GM18502 (cell line): Measurements from ENCODE around the gene ADGRD1.
A peak's percentile ranks its signal among the peaks of the same experiment; 100 is the strongest.

Source experiments
- ATAC-seq: cut with Tn5 transposase; IDR thresholded peaks from one replicate; pipeline ENCODE4 v1.9.1; 2021; ENCODE audit warnings: mild to moderate bottlenecking; ENCODE audit not compliant: unreplicated experiment, poor library complexity

Gene ADGRD1

DNA sequence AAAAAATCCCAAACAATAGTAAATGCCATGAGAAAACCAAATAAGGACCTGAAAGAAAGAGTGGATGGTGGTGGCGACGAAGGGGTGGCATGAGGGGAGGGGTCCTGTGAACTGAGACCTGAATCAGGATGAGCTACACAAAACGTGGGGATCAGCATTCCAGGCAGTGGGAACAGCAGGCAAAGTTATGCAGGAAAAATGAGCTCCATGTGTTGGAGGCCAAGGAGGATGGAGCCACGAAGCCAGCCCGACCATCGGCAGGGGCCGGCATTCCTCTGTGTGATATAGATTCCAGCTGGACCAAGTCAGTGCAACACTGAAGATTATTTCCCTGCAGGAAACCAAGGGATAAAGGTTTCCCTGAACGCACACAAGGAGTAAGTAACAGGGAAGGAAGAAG is 7.1 kb downstream of the ADGRD1 start:
- no peak for ATAC-seq

DNA sequence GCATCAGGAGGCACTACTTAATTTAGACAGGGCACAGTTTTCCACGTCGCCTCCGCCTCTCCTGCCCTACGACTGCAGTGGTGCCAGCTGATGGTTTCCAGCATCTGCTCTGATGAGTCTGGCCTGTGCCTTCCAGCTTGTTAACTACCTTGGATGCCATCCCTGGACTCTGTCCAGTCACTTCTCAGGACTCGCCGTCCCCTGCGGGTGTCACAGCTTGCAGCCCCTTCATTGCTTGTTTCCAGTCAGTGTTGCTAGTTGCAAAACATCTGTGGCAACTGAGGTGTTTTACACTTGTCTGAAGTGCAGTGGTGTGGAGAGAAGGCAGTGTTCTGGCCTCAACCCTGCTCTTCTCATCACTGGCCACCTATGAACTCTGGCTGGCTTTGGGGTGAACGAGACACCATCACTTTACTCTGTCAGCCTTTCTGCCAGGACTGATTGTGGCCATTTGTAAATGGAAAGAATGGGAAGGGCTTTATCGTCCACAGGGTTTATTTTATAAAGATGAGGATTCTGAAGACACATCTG is 8.3 kb downstream of the ADGRD1 start:
- no peak for ATAC-seq

DNA sequence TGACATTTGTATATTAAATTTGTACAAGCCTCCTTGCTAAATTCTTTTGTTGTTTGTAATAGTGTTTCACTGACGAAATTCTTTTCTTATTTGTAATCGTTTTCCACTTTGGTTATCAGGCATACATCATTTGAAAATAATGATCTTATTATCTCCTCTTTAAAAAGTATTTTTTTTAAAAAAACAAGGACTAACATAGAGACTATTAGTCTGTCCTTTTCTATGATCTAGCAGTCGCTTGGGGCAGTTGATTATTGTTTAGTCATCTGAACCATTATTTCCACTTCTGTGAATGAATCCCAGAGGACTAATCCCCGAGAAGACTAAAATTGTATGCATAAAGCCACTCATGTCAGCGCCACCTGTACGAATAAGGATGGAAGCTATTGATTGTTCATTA is 11.5 kb downstream of the ADGRD1 start:
- ATAC-seq: no peak

DNA sequence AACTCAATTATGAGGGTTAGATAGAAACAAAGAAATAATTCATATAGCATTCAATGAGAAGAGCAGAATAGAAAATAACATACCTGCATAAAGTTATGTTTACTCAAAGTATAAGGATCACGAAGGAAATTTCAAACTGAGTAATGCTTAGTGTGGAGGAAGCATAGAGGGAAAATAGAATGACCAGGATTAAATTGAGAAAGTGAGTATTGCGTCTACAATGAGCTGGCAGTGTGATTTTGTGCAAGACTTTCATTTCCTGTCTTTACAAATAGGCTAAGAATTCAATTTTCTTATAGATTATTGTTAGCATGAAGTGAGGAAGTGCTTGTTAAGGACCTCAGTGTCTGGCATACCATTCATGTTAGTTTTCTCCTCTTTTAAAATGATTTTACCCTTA is 12.0 kb downstream of the ADGRD1 start:
- ATAC-seq: no peak

DNA sequence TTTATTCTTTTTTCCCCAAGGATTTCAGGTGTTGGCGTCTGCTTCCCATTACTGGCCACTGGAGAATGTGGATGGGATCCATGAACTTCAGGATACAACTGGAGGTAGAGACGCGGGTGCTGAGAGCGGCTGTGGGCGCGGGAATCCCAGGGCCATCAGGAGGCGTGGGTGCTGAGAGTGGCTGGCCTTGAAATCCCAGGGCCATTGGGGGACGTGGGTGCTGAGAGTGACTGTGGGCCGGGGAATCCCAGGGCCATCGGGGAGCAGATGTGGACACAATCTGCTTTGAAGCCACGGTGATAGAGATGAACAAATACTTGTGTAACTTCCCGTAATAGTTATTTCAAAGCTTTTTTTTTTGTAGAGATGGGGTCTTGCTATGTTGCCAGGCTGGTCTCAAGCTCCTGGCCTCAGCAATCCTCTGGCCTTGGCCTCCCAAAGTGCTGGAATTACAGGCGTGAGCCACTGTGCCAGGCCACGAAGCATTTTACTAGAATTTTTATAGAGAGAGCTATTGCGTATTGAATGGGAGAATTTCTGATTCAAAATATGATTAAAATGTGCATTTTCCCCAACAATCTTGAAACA is 12.8 kb downstream of the ADGRD1 start:
- ATAC-seq: no peak

DNA sequence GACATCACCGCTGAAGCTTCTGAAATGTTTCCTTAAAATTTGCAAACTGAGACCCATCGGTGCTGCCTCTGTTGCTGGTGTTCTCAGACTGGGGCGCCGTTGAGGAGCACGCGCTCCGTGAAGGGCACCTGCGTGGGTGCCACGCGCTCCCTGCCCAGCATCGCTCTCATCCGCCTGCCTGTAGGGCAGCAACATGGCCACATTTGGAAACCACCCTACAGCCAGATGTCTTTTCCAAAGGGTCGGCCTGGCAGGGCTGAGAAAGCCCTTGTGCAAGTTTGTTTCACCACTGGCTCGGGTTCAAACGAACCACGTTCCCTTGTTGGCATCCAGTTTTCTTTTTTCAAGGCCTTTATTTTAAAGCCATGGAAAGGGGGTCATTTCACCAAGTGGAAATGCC is 13.9 kb downstream of the ADGRD1 start:
- ATAC-seq: no peak

DNA sequence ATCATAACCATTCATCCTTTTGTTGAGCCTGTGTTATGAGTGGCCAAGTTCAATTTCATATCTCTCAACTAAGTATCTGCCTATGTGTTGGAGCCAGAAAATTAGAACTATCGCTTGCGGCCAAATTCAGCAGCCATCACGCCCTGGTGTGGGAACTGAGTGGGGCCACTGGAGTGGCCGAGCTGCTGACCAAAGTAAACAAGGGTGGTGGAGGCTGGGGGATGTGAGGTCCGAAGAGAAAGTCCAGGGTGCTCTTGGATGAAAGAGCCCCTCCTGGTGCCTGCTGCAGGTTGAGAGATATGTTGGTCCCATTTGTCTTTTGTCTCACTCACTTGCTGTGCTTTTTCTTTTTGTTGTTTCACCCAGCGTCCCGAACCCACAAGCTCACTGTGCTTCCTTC is 14.9 kb downstream of the ADGRD1 start:
- no peak for ATAC-seq

DNA sequence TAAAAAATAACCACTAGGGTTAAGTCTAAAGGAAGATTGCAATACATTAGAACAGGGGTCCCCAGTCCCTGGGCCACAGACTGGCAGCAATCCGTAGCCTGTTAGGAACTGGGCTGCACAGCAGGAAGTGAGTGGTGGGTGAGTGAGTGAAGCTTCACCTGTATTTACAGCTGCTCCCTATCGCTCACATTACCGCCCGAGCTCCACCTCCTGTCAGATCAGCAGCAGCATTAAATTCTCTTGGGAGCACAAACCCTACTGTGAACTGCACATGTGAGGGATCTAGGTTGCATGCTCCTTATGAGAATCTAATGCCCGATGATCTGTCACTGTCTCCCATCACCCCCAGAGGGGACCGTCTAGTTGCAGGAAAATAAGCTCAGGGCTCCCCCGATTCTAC is 15.5 kb downstream of the ADGRD1 start:
- no peak for ATAC-seq

DNA sequence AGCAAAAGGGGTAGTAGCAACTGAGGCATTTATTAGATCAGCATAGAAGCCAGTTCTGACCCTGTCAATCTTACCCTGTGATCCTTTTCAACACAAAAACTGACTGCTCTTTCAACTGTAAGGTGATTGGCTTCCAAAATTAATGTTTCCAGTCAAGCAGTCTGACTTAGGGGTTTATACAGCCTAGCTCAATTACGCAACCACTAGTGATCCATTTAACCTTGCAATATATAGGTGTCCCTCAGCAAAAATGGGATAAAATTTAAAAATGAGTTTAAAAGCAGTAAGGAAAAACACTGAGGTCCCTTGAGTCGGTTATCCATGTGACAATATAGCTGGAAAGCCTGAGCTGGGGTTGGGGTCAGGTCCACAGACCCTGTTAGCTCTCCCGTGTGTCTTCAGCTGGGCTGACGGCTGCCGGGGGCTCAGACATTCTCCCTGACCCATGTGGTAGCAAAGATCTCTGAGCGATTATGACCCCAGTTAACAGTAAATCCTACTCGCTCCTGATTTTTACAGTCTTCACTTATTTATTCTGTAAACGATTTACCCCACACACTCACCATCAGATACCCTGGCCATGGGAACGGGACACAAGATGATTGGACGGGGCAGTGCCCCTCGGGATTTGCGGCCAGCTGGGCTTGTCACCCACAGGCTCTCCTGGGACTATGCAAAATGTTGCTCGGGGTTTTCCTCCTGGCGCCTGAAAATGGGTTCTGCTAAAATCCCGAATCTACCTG is 16.6 kb downstream of the ADGRD1 start:
- ATAC-seq: peak; percentile 81

DNA sequence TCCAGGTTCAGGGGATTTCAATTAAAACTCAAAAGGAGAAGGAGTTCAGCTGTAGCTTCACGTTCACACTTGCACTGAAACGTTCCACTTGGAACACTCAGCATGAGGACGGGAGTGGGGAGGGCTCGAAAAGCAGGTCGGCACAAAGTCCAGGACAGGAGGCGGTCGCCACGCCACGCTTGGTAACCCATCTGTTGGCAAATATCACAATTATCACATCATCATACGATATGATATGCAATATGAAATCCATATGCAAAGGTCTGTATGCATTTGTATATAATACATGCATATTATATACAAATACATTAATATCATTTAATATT is 17.2 kb downstream of the ADGRD1 start:
- peak; percentile 36 for ATAC-seq

DNA sequence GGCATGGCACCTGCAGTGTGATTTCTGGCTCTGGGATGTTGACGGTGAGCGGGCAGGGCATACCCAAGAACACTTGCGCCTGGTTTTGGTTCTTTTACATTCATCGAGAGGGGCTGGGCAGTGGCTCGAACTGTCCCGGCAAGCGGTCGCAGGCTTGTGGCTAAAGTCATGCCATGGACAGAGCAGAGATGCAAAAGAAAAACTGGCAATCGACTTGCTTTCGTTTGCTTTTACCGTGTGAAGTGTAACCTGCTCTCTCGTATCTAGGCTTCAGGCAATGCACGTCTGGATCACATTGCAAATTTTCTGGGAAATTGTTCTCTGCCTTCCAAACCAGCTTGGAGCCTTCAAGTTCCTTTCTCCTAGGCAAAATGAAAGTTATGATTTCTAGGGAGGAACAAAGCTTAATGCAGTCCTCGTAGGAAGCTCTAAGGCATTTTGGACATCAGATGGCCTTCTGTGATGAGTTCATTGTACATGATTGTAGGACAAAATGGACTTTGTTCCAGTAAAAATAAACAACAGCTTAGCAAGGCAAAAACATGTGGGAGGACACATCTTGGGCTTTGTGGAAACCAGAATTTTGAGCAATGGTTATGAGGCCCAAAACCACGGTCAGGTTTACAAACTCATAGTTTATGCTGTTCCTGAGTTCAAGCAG is 18.3 kb downstream of the ADGRD1 start:
- no peak for ATAC-seq

DNA sequence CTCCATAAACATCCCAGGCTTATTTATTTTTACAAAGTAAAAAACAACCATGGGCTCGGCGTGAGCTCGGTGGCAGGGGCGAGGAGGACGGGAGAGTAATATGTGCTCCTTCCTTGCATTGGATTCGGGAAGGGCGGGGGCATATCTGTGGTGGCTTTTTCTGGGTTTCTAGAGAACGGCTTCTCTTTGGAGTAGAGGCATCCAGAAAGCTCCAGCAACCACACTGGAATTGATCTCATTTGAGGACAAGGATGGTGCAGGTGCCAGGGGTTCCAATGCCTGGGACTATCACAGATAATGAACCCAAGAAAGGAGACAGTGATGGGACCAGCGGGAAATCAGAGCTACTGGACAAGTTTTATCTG is 18.9 kb downstream of the ADGRD1 start:
- ATAC-seq: no peak

DNA sequence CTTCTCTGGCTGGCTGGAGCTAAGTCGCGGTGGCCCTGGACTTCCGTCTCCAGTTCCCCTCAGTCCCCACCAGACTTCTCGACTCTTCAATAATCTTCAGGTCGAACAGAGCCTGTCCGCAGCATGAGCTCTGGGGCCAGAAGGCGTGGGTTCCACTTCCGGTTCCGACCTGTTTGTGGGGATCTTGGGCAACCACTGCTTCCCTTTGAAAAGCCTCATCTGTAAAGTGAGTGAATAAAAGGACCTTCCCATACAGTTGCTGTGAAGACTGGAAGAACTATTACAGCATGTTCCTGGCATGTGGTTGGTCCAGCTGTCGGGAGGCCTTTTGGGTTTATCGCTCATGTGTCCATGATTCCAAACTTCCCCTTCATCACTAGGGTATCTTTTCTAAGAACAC is 19.4 kb downstream of the ADGRD1 start:
- no peak for ATAC-seq

DNA sequence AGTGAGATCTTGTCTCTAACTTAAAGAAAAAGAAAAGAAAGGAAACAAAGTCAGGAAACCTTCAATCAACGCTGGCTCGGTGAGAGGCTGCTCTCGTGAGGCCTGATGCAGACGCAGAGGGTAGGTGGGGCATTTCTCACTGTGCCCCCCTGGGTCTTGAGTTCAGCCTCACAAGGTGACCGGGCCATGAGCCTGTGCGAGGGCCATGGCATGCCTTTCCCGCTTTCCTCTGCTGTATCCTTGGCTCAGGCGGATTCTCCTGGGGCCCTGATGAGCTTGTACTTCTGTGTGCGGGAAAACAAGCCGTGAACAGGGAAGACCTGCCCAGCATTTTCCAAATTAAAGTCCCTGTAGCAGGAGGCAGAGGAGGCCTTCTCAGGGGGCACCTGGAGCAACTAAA is 20.2 kb downstream of the ADGRD1 start:
- no peak for ATAC-seq

DNA sequence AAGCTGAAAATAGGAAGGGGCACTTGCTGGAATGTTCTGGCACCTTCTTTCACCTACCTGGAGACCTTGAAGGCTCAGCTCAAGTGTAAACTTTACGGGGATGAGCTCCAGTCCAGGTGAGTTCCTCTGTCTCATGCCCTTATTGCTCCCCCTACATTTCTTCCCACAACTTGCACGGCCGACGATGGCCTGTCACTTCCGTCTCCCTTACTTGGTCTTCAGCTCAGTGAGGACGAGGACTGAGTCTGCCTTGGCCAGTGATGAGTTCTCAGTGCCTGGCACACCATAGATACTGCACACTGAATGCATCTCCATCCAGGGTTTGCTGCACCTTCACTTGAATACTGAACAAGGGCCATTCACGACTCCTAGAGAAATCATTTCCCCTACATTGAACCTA is 21.4 kb downstream of the ADGRD1 start:
- ATAC-seq: no peak

DNA sequence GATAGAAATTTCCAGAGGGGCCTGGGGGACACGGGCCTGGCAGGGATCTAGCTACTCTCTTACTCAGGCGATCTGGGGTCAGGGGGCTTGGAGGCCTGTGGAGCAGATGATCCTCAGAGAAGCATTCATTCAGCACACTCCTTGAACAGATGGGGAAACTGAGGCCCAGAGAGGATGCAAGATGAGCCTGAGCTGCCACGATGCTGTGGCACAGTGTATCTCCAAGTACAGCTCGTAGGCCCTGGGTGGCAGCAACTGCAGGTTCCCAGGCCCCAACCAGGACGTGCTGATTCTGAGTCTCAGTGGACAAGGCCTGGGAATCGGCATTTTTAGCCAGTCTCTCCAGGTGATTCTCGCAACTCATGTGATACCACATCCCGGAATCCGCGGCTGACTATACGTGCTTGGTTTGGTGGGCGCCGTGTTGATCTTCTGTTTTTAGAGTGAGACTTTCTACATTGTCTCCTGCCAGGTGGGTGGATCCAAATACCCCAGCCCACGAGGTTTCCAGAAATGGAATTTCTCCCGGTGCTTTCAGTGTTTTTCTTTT is 22.5 kb downstream of the ADGRD1 start:
- ATAC-seq: no peak

DNA sequence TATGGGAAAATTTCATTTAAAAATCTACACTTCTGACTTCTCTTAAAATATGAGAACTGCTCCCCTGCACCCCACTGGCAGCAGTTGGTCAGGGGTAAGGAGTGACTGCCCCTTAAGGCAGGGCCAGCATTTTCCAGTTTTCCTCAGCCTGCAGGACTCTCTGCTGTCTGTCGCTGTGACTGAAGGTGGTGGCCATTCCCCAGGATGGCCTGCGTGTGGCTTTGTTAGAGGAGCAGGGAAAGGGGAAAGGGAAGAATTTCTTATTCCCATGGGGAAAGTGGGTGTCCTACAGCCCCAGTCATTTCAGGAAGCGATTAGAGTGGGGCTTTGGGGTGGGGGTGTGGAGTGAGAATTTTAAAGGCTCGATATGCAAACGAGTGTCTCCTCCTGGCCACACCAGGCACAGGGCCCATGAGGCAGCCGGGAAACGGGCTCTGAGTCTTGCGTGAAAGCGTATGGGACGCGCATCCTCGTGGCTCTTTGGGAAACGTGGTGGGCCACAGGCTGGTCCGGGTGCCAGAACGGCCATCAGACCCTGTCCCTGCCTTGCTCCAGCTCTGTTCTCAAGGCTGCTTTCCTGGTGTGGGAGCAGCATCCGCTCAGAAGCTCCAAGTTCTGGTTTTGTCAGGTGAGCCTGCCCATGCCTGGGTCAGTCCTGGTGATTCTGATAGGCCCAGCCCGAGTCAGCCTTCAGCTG is 23.5 kb downstream of the ADGRD1 start:
- ATAC-seq: no peak

DNA sequence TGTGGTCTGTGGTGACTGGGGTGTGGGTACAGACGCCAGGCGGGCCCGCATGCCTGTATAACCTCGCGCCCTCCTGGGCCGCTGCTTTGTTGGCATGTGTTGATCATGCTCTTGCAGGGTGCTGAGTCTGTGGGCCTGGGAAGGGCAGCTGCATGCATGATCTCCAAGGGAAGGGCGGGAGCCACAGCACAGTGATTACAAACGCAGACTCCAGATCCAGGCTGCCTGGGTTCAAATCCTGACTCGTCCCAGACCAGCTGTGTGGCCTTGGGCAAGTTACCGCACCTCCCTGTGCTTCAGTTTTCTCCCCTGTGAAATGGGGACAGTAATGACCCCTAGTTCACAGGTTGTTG is 24.0 kb downstream of the ADGRD1 start:
- no peak for ATAC-seq

DNA sequence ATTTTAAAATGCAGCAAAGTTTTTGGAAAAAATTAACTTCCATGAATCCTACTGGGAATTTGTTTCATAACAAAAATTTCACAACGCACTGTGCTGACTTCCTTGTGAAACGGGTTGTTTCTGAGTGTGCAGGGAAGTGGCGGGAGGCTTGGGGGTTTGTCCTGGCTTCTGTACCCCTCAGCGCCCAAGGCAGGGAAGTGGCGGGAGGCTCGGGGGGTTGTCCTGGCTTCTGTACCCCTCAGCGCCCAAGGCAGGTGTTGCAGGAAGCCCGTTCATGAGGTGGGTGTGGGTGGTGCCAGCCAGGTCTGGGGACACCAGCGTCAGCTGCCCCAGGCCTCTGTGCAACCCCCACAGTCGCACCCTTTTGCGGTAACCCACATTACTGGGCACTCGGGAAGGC is 25.1 kb downstream of the ADGRD1 start:
- ATAC-seq: no peak

DNA sequence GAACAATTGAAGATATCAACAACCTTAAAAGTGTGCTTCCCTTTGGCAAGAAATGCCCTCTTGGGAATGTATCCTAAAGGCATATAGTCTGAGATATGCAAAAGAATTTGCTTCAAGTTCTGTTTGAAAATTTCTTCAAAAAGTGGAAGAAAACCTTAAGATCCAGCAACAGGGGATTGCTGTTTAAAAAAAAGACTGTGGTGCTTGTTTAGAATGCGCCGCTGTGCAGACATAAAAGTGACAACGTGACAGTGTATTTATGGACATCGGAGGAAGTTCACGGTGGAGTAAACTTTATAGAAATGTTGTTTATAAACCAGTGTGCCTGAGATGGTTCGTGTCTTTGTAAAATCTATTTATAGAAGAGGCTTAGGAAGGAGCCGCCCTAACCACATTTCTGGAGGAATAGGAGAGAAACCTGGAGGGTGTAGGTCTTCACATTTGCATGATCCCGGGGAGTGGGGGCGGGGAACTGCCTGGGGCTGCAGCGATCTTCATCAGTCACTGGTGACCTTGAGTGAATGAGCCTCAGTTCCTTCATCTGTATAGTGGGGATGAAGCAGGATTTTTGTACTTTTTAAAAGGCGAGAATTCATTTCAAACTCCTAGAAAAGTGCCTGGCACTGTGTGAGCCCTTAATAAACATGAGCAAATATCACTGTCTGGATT is 27.5 kb downstream of the ADGRD1 start:
- ATAC-seq: no peak

DNA sequence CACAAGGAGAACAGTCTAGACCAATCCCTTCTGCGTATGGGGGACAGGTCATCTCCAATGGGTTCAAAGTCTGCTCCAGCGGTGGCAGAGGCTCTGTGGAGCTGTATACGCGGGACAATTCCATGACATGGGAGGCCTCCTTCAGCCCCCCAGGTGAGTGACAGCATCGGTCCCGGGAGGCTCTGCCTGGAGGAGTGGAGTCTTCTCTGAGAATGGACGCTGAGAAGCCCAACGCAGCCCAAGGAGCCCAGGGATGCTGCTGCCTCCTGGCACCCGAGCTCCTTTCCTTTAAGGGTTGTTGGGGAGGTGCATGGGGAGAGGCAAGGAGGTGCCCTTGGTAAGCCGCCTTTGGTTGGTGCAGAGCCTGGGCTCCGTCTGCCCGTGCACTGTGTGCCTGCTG is 28.2 kb downstream of the ADGRD1 start:
- no peak for ATAC-seq
